ENCODE measurements around the gene MEGF9.

DNA sequence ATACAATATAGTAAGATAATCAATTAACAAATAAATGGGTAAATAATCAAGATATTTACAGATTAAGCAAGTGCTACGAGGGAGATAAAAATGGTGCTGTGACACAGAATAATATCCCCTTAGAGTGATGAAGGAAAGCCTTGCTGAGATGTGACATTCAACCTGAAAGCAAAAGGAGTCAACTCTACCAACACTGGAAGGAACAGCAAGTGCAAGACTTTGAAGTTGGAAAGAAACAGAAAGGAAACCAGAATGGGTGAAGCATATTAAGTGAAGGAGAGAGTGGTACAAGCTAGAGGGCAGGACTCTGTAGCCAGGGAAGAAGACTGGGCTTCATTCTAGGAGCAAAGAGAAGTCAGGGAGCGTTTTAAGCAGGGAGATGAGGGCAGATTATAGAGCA, 12.2 kb upstream of the MEGF9 start:
- TF ChIP-seq, protein P1, sequence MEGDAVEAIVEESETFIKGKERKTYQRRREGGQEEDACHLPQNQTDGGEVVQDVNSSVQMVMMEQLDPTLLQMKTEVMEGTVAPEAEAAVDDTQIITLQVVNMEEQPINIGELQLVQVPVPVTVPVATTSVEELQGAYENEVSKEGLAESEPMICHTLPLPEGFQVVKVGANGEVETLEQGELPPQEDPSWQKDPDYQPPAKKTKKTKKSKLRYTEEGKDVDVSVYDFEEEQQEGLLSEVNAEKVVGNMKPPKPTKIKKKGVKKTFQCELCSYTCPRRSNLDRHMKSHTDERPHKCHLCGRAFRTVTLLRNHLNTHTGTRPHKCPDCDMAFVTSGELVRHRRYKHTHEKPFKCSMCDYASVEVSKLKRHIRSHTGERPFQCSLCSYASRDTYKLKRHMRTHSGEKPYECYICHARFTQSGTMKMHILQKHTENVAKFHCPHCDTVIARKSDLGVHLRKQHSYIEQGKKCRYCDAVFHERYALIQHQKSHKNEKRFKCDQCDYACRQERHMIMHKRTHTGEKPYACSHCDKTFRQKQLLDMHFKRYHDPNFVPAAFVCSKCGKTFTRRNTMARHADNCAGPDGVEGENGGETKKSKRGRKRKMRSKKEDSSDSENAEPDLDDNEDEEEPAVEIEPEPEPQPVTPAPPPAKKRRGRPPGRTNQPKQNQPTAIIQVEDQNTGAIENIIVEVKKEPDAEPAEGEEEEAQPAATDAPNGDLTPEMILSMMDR (IDR thresholded peaks at IDR 0.05), result no peak
- TF ChIP-seq POLR2A (IDR thresholded peaks at IDR 0.05), result no peak

All from thyroid gland (tissue), 4 donors.